Activated CD4-positive, alpha-beta memory T cell treated with anti-CD3 and anti-CD28 coated beads for 36 hours (primary cell): ENCODE results near the gene ATP6V0E2. TPM values are rescaled to one million over a fixed set of nuclear protein-coding genes. Genes with fewer than 3 reads are reported as not detected.

ENCODE experiments used
- CTCF ChIA-PET: fragments of 350-600 bp; sonication (Branson Sonifier 250); formaldehyde crosslinking; loops from one replicate; lab custom pipeline; 2021; ENCODE audit warnings: antibody characterized with exemption, inconsistent platforms; lab: Charles Lee
- POLR2A ChIA-PET: fragments of 350-600 bp; sonication (Branson Sonifier 250); formaldehyde crosslinking; loops from one replicate; lab custom pipeline; 2021; ENCODE audit warnings: antibody characterized with exemption; lab: Charles Lee
- DNase-seq: peaks from one replicate; pipeline ENCODE4 v3.0.0-alpha.2; 2020
- H3K27ac Mint-ChIP-seq: one replicate; pipeline ENCODE4 v1.8.0; 2021; ENCODE audit warnings: mixed read lengths
- H3K27me3 Mint-ChIP-seq: one replicate; pipeline ENCODE4 v1.8.0; 2021; ENCODE audit warnings: mixed read lengths
- H3K36me3 Mint-ChIP-seq: one replicate; pipeline ENCODE4 v1.8.0; 2021; ENCODE audit warnings: mixed read lengths
- H3K4me1 Mint-ChIP-seq: one replicate; pipeline ENCODE4 v1.8.0; 2021; ENCODE audit warnings: low read depth, mixed read lengths
- H3K4me3 Mint-ChIP-seq: one replicate; pipeline ENCODE4 v1.8.0; 2021; ENCODE audit warnings: mild to moderate bottlenecking, mixed read lengths
- H3K9me3 Mint-ChIP-seq: one replicate; pipeline ENCODE4 v1.8.0; 2021; ENCODE audit warnings: mixed read lengths
- intact Hi-C: fragments of 100-400 bp; cut with micrococcal nuclease; formaldehyde crosslinking; loops from one replicate; pipeline ENCODE4 v1.15.1; 2023
- total RNA-seq, 2 experiments: library from RNA; stranded (reverse); gene quantifications; one replicate each; pipeline ENCODE4 v1.2.3, GENCODE V29; 2021

ATP6V0E2 gene
- total RNA-seq, 2 experiments from 2014 or later = 33.5 to 34.1 TPM

DNA sequence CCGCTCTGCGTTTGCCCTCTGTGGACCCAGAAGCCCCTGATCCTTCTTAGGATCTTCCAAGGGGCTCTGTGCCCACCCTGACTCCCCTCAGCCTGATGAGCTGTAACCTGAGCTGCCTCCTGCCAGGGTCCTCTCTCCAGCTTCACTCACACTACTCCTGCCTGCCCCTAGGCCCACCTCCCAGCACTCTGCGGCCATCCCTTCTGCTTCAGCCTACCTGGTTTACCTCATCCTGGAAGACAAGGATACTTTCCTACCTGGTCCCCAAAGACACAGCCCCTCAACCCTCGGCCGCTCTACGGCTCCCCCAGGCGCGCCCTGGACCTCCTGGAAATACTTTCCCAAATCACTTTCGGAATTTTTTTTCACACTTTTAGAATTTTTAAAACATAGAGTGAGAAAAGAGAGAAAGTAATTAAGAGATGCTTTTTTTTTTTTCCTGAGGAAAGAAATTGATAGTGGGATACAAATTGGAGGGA lies 42.0 kb upstream of the ATP6V0E2 start:
- H3K36me3 Mint-ChIP-seq = no peaks in the 10 kb centered on the region

DNA sequence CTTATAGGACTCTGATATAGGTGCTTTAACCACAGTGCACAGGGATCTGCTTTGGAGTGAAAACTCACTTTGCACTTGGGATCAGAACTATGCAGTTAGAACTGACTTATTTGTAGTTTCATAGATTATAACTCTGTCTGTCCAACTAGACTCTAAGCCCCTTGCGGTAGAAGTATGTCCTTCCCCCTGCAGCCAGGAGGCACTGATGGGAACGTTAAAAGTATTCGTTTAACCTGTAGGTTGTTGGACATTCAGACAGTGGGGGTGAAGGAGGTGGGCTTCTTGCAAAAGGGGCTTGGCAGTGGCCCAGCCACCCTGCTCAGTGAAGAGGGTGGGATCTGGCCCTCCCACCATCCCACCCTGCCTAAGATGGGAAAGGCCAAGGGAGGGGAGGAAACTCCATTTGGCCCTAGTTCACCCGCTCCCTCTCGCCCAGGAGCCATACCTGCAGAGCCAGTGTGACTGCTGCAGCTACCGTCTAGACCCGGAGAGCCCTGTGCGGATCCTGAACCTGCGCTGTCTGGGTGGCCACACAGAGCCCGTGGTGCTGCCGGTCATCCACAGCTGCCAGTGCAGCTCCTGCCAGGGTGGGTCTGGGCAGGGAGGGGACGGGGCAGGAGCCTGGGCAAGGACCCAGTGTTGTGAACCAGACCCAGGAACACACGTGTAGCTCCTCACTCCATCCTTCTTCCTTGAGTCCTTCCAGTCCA lies 41.3 kb upstream of the ATP6V0E2 start:
- Mint-ChIP-seq H3K4me3 (no peak overlapping the region), H3K27me3 (peaks cover 4% of the 10 kb centered on the region), H3K4me1 (peaks cover under 1% of the 10 kb centered on the region), H3K9me3 (no peaks in the 10 kb centered on the region), H3K27ac (no peak overlapping the region), H3K36me3 (no peaks in the 10 kb centered on the region)
- no peak for DNase-seq
- intact Hi-C loops = loop anchor here (10.0 kb wide), 1 partner anchor 1392 kb away; the partner anchor contains the start of gene ABCF2
- CTCF ChIA-PET = no interaction called here
- POLR2A ChIA-PET = no interaction called here

More for the DNA sequence above, 42.0 kb upstream of the ATP6V0E2 start:
- ChIA-PET POLR2A (no interaction called here), CTCF (interaction anchor here (1.0 kb wide), 1 partner anchor 30 kb away, joined by 3 read pairs; no protein-coding TSS in a partner anchor)
- no peaks in the 10 kb centered on the region for H3K9me3 Mint-ChIP-seq
- peaks cover 4% of the 10 kb centered on the region for H3K27me3 Mint-ChIP-seq
- intact Hi-C loops = loop anchor here (10.0 kb wide), 1 partner anchor 1393 kb away; the partner anchor contains the start of gene ABCF2
- H3K27ac Mint-ChIP-seq = no peak overlapping the region
- DNase-seq = no peak
- H3K4me3 Mint-ChIP-seq = no peak overlapping the region
- no peaks in the 10 kb centered on the region for H3K4me1 Mint-ChIP-seq

DNA sequence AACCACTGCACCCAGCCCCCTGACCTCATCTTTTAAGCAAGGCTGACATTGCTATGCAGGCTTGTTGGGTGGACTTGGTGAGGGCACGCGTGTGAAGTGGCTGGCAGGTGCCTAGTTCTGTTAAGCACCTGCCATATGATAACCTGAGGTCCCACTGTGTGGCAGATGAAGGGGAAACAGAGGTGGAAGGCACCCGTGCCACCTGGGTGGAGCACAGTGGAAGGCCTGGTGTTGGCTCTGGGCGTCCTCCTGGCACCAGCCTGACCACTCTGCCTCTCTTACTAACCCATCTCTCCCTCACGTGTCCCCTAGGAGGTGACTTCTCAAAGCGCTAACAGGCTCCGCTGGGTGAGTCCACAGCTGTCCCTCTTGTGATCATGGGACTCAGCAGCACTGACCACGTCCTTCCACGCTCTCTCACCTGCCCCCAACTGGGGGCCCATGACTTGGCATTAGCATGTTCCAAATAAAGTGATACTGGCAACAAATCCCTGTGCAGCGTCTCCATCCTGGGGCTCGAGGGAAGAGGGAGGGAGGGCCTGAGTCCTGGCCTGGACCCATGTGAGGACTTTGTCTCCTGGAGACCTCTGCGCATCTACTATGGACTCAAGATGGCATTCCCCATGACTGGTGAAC lies 40.2 kb upstream of the ATP6V0E2 start:
- H3K4me1 Mint-ChIP-seq = peaks cover 6% of the 10 kb centered on the region
- intact Hi-C loops = loop anchor here (10.0 kb wide), 1 partner anchor 1391 kb away; the partner anchor contains the start of gene ABCF2
- H3K4me3 Mint-ChIP-seq = no peak overlapping the region
- H3K9me3 Mint-ChIP-seq = no peaks in the 10 kb centered on the region
- no peaks in the 10 kb centered on the region for H3K36me3 Mint-ChIP-seq
- no peak overlapping the region for H3K27ac Mint-ChIP-seq
- POLR2A ChIA-PET = interaction anchor here (0.6 kb wide), 1 partner anchor 57 kb away, joined by 3 read pairs; no protein-coding TSS in a partner anchor
- CTCF ChIA-PET = no interaction called here
- peaks cover 4% of the 10 kb centered on the region for H3K27me3 Mint-ChIP-seq
- DNase-seq = no peak

DNA sequence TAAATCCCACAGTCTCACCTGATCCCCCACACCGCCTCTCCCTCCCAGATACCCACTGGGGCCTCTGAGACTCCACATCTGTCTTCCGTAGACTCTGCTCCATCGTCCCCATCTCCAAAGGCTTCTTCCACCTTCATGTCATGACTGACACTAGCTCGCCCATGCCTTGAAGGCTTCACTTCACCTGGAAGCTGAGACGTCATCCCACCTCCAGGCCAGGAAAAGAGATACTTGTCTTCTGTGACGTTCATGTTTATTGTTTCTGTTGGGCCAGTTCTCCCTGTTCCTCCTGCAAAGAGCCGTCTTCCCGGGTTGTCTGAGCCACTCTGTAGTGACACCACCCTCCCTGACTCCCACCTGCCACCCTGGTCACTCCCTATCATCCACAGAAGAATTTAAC lies 39.2 kb upstream of the ATP6V0E2 start:
- Mint-ChIP-seq H3K4me3 (no peak overlapping the region), H3K27ac (no peak overlapping the region), H3K4me1 (peaks cover 15% of the 10 kb centered on the region), H3K27me3 (peaks cover 4% of the 10 kb centered on the region), H3K36me3 (no peaks in the 10 kb centered on the region), H3K9me3 (no peaks in the 10 kb centered on the region)
- intact Hi-C loops = loop anchor here (10.0 kb wide), 1 partner anchor 1390 kb away; the partner anchor contains the start of gene ABCF2
- no peak for DNase-seq
- POLR2A ChIA-PET = interaction anchor here (0.6 kb wide), 1 partner anchor 58 kb away, joined by 3 read pairs; no protein-coding TSS in a partner anchor
- CTCF ChIA-PET = no interaction called here

DNA sequence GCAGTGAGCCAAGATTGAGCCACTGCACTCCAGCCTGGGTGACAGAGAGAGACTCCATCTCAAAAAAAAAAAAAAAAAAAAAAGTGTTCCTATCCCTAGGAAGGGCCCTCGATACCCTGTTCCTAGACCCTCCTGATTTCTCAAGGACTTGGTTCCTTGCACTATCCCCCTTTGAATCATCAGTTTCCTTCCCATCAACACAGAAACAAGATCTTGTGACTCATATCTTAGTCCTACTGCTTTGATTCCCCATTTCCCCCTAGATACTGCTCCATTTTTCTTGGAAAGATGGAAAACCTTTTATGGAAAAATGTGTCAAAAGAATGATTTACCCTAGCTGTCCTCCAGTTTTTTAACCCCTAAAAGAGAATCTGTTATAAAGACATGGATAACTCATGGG lies 37.3 kb upstream of the ATP6V0E2 start:
- Mint-ChIP-seq H3K9me3 (no peaks in the 10 kb centered on the region), H3K4me3 (no peak overlapping the region), H3K27me3 (peaks cover 4% of the 10 kb centered on the region), H3K27ac (no peak overlapping the region), H3K36me3 (peaks cover 1% of the 10 kb centered on the region), H3K4me1 (peaks cover 28% of the 10 kb centered on the region)
- ChIA-PET POLR2A (interaction anchor here (0.6 kb wide), 1 partner anchor 112 kb away, joined by 3 read pairs; no protein-coding TSS in a partner anchor), CTCF (interaction anchor here (0.9 to 1.4 kb wide), 2 partner anchors 10 to 211 kb away, joined by 3 read pairs; no protein-coding TSS in a partner anchor)
- DNase-seq = no peak
- intact Hi-C loops = loop anchor here (5.0 to 10.0 kb wide), 2 partner anchors 64 to 1388 kb away; partner anchors contain the start of genes ABCF2 and ZNF467

DNA sequence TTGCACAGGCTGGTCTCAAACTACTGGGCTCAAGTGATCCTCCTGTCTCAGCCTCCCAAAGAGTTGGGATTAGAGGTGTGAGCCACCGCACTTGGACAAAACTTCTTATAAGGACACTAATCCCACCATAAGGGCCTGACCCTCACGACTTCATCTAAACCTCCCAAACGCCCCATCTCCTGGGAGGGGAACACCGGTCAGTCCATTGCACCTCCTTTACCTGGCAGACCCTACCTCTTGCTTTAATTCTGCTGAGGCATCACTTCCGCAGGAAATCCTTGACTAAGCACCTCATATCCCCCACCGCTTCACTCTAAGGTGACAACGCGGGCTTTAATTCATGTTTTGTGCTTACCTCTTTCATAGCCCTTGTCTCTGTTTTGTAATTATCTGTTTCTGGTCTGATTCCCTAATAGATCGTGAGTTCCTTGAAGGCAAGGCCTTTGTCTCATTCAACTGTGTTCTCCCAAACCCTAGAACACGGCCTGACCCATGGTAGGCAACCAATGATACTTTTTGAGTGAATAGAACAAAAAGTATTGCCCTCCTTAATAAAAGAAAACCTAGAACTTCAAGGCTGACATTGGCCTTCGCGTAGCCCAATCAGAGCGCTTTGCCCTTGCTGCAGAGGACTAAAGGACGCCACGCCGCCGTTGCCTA lies 36.1 kb upstream of the ATP6V0E2 start:
- CTCF ChIA-PET = interaction anchor here (0.6 to 2.5 kb wide), 5 partner anchors 24 to 166 kb away, joined by 3 to 11 read pairs (median 7); no protein-coding TSS in a partner anchor
- Mint-ChIP-seq H3K27me3 (no peaks in the 10 kb centered on the region), H3K4me3 (peak overlapping the region; percentile 80), H3K9me3 (no peaks in the 10 kb centered on the region), H3K36me3 (peaks cover 1% of the 10 kb centered on the region), H3K27ac (peak overlapping the region; percentile 65), H3K4me1 (peaks cover 28% of the 10 kb centered on the region)
- intact Hi-C loops = loop anchor here (1.0 to 10.0 kb wide), 4 partner anchors 36 to 1387 kb away; partner anchors contain the start of genes ABCF2, ATP6V0E2 and ZNF467
- DNase-seq = no peak
- POLR2A ChIA-PET = interaction anchor here (0.7 to 2.1 kb wide), 5 partner anchors 17 to 66 kb away, joined by 3 to 11 read pairs (median 3); no protein-coding TSS in a partner anchor

DNA sequence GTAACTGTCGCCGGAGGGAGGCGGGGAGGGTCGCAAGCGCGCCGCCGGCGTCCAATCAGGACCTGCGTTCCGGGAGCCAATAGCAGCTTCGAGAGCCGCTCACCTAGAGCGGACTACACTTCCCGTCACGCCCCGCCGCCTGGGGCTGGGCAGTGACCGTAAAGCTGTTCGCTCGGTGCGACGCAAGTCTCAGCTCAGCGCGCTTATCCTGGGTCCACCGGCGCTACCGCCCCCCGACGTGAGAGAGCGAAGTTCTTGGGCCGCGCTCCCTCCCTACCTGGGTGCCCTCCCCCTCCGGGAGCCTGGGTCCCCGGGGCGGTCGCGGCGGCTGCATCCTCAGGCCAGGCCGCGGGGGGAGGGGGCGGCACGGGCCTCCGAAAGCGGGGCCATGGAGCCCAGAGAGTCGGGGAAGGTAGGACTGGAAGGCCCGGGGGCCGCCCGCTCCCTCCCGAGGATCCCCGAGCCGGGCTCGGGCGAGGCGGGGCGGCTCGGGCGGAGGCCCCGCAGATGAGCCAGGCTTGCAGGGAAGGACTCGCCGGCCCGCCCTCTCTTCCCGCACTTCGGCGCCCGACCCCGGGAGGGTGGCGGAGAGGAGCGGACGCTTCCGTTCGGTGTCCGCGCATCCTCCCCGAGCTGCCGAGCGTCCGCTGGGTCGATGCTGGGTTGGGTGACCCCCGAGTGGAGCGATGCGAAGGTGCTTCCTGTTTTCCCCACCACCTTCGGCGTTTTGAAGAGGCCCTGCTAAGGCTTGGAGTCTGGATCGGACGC lies 35.4 kb upstream of the ATP6V0E2 start, which contains the start of gene ZNF862:
ZNF862 (plus strand) TSS at position 152 of the 768 bp plus-strand sequence; CDS start at position 389, 237 bp downstream.
- Mint-ChIP-seq H3K4me3 (peak within 1 kb of the TSS; percentile 80), H3K27me3 (no peaks in the 10 kb centered on the region), H3K4me1 (peaks cover 28% of the 10 kb centered on the region), H3K27ac (peak within 1 kb of the TSS; percentile 65), H3K36me3 (peaks cover 1% of the 10 kb centered on the region), H3K9me3 (no peaks in the 10 kb centered on the region)
- ChIA-PET CTCF (interaction anchor here (0.6 to 2.5 kb wide), 7 partner anchors 23 to 177 kb away, joined by 3 to 11 read pairs (median 6); no protein-coding TSS in a partner anchor), POLR2A (interaction anchor here (0.6 to 2.1 kb wide), 8 partner anchors 14 to 67 kb away, joined by 3 to 11 read pairs (median 3); no protein-coding TSS in a partner anchor)
- intact Hi-C loops = loop anchor here (1.0 to 10.0 kb wide), 4 partner anchors 35 to 1386 kb away; partner anchors contain the start of genes ABCF2, ATP6V0E2 and ZNF467
- DNase-seq = peak; percentile 97

DNA sequence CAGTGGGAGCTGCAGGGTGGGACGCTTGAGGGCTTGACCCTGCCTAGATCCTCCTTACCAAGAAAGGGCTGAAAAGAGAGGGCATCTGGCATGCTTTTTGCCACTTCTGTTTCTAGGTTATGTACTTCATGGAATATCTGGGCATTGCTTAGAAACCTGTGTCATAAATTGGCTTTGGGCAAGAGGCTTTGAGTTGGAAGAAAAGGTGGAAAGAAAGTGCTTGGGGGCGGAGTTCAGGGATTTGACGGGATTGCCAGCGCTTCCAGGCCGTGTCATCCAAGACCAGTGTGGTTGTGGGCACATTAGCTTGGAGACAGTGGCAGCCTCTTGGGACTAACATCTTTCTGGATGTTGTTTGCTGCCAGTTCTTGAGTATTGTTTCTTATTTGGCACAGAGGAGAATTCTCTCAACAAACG lies 34.8 kb upstream of the ATP6V0E2 start:
- H3K36me3 Mint-ChIP-seq = peaks cover 1% of the 10 kb centered on the region
- CTCF ChIA-PET = interaction anchor here (0.9 to 2.5 kb wide), 6 partner anchors 22 to 177 kb away, joined by 3 to 11 read pairs (median 6); no protein-coding TSS in a partner anchor
- H3K4me1 Mint-ChIP-seq = peaks cover 31% of the 10 kb centered on the region
- no peaks in the 10 kb centered on the region for H3K27me3 Mint-ChIP-seq
- intact Hi-C loops = loop anchor here (1.0 to 10.0 kb wide), 4 partner anchors 34 to 1386 kb away; partner anchors contain the start of genes ABCF2, ATP6V0E2 and ZNF467
- H3K27ac Mint-ChIP-seq = peak overlapping the region; percentile 61
- peak overlapping the region; percentile 80 for H3K4me3 Mint-ChIP-seq
- no peaks in the 10 kb centered on the region for H3K9me3 Mint-ChIP-seq
- DNase-seq = no peak
- POLR2A ChIA-PET = interaction anchor here (0.6 to 2.1 kb wide), 5 partner anchors 13 to 67 kb away, joined by 3 to 11 read pairs (median 3); no protein-coding TSS in a partner anchor

DNA sequence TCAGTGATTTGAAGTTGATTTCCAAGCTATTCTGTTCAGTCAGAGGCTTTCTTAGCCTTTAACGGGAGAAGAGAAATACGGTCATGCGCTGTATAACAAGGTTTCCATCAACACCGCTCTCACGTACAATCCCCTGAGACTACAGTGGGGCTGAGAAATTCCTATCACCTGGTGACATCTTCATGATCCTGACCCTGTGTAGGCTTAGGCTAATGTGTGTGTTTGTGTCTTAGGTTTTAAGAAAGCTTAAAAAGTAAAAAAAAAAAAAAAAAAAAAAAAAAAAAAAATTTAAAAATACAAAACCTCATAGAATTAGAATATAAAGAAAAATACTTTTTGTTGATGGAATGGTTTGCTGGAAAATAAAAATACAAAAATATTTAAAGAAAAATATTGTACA lies 33.8 kb upstream of the ATP6V0E2 start:
- ChIA-PET CTCF (interaction anchor here (1.1 to 2.5 kb wide), 5 partner anchors 22 to 98 kb away, joined by 4 to 11 read pairs (median 5); no protein-coding TSS in a partner anchor), POLR2A (interaction anchor here (0.9 to 2.1 kb wide), 3 partner anchors 22 to 32 kb away, joined by 3 to 11 read pairs (median 4); no protein-coding TSS in a partner anchor)
- no peaks in the 10 kb centered on the region for H3K27me3 Mint-ChIP-seq
- H3K36me3 Mint-ChIP-seq = peaks cover 1% of the 10 kb centered on the region
- no peak for DNase-seq
- H3K4me3 Mint-ChIP-seq = no peak overlapping the region
- no peaks in the 10 kb centered on the region for H3K9me3 Mint-ChIP-seq
- no peak overlapping the region for H3K27ac Mint-ChIP-seq
- intact Hi-C loops = loop anchor here (5.0 to 10.0 kb wide), 2 partner anchors 68 to 1385 kb away; partner anchors contain the start of genes ABCF2 and ZNF467
- peaks cover 35% of the 10 kb centered on the region for H3K4me1 Mint-ChIP-seq

DNA sequence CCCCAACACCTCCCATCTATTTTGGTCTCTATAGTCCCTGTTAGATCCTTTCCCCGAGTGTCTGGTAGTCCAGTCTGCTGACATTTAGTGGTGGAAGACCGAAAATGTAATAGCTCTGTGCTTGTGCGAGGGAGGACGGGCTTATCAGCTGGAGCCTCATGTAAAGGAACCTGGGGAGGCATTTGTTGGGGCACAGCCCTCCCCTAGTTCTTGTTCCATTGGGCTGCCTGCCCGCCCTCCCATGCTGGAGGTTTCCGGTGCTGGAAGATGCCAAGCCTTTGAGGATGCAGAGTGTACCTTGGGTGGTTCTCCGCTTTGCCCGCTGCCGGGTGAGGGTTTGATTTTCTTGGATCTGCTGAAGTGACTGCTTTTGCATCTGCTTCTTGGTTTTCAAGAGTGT lies 30.2 kb upstream of the ATP6V0E2 start:
- intact Hi-C loops = no loop called here
- ChIA-PET CTCF (no interaction called here), POLR2A (no interaction called here)
- peaks cover 2% of the 10 kb centered on the region for H3K36me3 Mint-ChIP-seq
- no peak overlapping the region for H3K27ac Mint-ChIP-seq
- no peak for DNase-seq
- no peaks in the 10 kb centered on the region for H3K9me3 Mint-ChIP-seq
- H3K27me3 Mint-ChIP-seq = no peaks in the 10 kb centered on the region
- no peak overlapping the region for H3K4me3 Mint-ChIP-seq
- peaks cover 29% of the 10 kb centered on the region for H3K4me1 Mint-ChIP-seq
